Glutamatergic neuron (in vitro differentiated cells): ENCODE measurements around the gene CACNA1I. TPM values are rescaled to one million over a fixed set of nuclear protein-coding genes. Genes with fewer than 3 reads are reported as not detected.
A peak's percentile ranks its signal among the peaks of the same experiment; 100 is the strongest.

ENCODE experiments used
- DNase-seq: peaks from one replicate; pipeline ENCODE4 v3.0.0; 2022
- H3K27ac Mint-ChIP-seq: one replicate; pipeline ENCODE4 v1.8.0; 2020; ENCODE audit warnings: mild to moderate bottlenecking, mixed read lengths, inconsistent platforms; ENCODE audit not compliant: unreplicated experiment
- H3K27me3 Mint-ChIP-seq: one replicate; pipeline ENCODE4 v1.8.0; 2020; ENCODE audit warnings: mild to moderate bottlenecking, moderate library complexity, mixed read lengths, inconsistent platforms; ENCODE audit not compliant: unreplicated experiment
- H3K36me3 Mint-ChIP-seq: one replicate; pipeline ENCODE4 v1.8.0; 2020; ENCODE audit warnings: mild to moderate bottlenecking, mixed read lengths, inconsistent platforms; ENCODE audit not compliant: unreplicated experiment
- H3K4me1 Mint-ChIP-seq: one replicate; pipeline ENCODE4 v1.8.0; 2020; ENCODE audit warnings: mild to moderate bottlenecking, low read depth, mixed read lengths, inconsistent platforms; ENCODE audit not compliant: unreplicated experiment
- H3K4me3 Mint-ChIP-seq: one replicate; pipeline ENCODE4 v1.8.0; 2020; ENCODE audit warnings: mild to moderate bottlenecking, mixed read lengths, inconsistent platforms; ENCODE audit not compliant: unreplicated experiment
- H3K9me3 Mint-ChIP-seq: one replicate; pipeline ENCODE4 v1.8.0; 2020; ENCODE audit warnings: mild to moderate bottlenecking, moderate library complexity, mixed read lengths, inconsistent platforms; ENCODE audit not compliant: unreplicated experiment
- CTCF ChIP-seq: fragments of 200-600 bp; sonication (generic); IDR thresholded peaks from one replicate; pipeline ENCODE4 v1.5.0; 2021; ENCODE audit not compliant: partially characterized antibody, unreplicated experiment
- total RNA-seq: library from RNA; stranded (reverse); fragmentation: NEBNext Ultra II Directional; extraction: Animal tissue kit (Norgen Biotek cat#: 25700); gene quantifications from one replicate; pipeline ENCODE4 v1.2.1, GENCODE V29; 2021; ENCODE audit not compliant: unreplicated experiment

Gene CACNA1I
- total RNA-seq, 1 donor from 2014 or later: 0.12 TPM

GRCh38 chr22:39690881-39691605, 120.5 kb downstream of the CACNA1I start:
- peak overlapping the region; percentile 20 for H3K4me3 Mint-ChIP-seq
- peaks cover 7% of the 10 kb centered on the region for H3K9me3 Mint-ChIP-seq
- no peak overlapping the region for H3K27ac Mint-ChIP-seq
- peaks cover 4% of the 10 kb centered on the region for H3K4me1 Mint-ChIP-seq
- TF ChIP-seq CTCF: no peak
- DNase-seq: peak; percentile 64
- no peaks in the 10 kb centered on the region for H3K36me3 Mint-ChIP-seq
- H3K27me3 Mint-ChIP-seq: peaks cover 3% of the 10 kb centered on the region

- no peaks in the 10 kb centered on the region for H3K36me3 Mint-ChIP-seq
- peaks cover 2% of the 10 kb centered on the region for H3K27me3 Mint-ChIP-seq
- DNase-seq: no peak
- H3K4me3 Mint-ChIP-seq: no peak overlapping the region
- H3K27ac Mint-ChIP-seq: no peak overlapping the region
- H3K4me1 Mint-ChIP-seq: peaks cover 4% of the 10 kb centered on the region
- TF ChIP-seq CTCF: no peak
- H3K9me3 Mint-ChIP-seq: peaks cover 8% of the 10 kb centered on the region
Observed at GRCh38 chr22:39693943-39694500, 123.5 kb downstream of the CACNA1I start.

GRCh38 chr22:39697790-39698430, 127.4 kb downstream of the CACNA1I start:
- DNase-seq: no peak
- Mint-ChIP-seq H3K4me1 (peaks cover 3% of the 10 kb centered on the region), H3K27ac (no peak overlapping the region)

GRCh38 chr22:39699631-39700360, 129.2 kb downstream of the CACNA1I start:
- Mint-ChIP-seq H3K27me3 (peaks cover 2% of the 10 kb centered on the region), H3K4me1 (peaks cover 12% of the 10 kb centered on the region), H3K9me3 (peaks cover 8% of the 10 kb centered on the region), H3K27ac (no peak overlapping the region), H3K4me3 (no peak overlapping the region), H3K36me3 (no peaks in the 10 kb centered on the region)
- no peak for DNase-seq
- TF ChIP-seq CTCF: no peak

More at GRCh38 chr22:39697790-39698430, 127.4 kb downstream of the CACNA1I start:
- Mint-ChIP-seq H3K4me3 (no peak overlapping the region), H3K27me3 (peaks cover 2% of the 10 kb centered on the region), H3K9me3 (peaks cover 8% of the 10 kb centered on the region), H3K36me3 (no peaks in the 10 kb centered on the region)
- no peak for TF ChIP-seq CTCF
